ENCODE data around the gene LRP11.

DNA sequence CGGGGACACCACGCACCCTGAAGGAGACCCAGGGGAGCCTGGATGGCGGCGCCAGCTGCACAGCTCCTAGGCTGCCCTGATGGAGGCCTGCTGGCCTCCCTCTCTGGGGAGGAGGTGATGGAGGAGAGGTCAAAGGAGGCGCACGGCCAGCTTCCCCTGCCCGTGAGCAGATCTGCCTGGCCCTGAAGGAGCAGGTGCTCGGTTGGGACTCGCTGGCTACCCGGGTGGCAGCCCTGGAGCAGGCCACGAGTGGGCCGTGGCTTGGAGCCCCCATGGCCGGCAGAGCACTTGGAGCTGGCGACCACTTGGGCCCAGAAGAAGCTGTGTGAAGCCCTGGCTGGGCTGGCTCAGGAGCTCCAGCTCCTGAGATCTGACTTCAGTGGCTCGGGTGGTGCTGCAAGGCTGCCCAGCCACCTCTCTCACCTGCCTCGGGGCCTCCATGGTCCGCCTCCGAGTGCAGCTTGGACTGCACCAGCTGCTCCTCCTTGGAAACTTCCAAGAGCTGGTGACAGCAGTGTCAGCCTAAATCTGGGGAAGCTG, 41.3 kb upstream of the LRP11 start:
- TF ChIP-seq EZH2 (optimal IDR thresholded peaks at IDR 0.05; ENCODE audit: low read depth, low read length) = no peak
- TF ChIP-seq, protein P1, sequence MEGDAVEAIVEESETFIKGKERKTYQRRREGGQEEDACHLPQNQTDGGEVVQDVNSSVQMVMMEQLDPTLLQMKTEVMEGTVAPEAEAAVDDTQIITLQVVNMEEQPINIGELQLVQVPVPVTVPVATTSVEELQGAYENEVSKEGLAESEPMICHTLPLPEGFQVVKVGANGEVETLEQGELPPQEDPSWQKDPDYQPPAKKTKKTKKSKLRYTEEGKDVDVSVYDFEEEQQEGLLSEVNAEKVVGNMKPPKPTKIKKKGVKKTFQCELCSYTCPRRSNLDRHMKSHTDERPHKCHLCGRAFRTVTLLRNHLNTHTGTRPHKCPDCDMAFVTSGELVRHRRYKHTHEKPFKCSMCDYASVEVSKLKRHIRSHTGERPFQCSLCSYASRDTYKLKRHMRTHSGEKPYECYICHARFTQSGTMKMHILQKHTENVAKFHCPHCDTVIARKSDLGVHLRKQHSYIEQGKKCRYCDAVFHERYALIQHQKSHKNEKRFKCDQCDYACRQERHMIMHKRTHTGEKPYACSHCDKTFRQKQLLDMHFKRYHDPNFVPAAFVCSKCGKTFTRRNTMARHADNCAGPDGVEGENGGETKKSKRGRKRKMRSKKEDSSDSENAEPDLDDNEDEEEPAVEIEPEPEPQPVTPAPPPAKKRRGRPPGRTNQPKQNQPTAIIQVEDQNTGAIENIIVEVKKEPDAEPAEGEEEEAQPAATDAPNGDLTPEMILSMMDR (IDR thresholded peaks at IDR 0.05; ENCODE audit: low read length) = no peak

Data from MM.1S (cell line).